ENCODE measurements around the gene VEZT.

- no peak for TF ChIP-seq CTCF (IDR thresholded peaks at IDR 0.05; ENCODE audit: low read depth, low read length)
- no peak for TF ChIP-seq POLR2A (IDR thresholded peaks at IDR 0.05; ENCODE audit: extremely low read depth, insufficient read length)
- TF ChIP-seq MAX (IDR thresholded peaks at IDR 0.05; ENCODE audit: low read depth, low read length), result no peak
Measured at GRCh38 chr12:95265765-95266164, 48.2 kb downstream of the VEZT start.

Measured in NB4 (cell line).